SK-N-SH (cell line): Measurements from ENCODE around the gene RAVER1. TPM values are rescaled to one million over a fixed set of nuclear protein-coding genes. Genes with fewer than 3 reads are reported as not detected.

Experiments used
- CTCF ChIA-PET: fragments of 300-600, 350-600 bp; formaldehyde crosslinking; extraction: SDS; loops from one replicate; lab custom pipeline; 2021; lab: Yijun Ruan, JAX
- POLR2A ChIA-PET: fragments of 350-600 bp; sonication (Branson Sonifier 250); formaldehyde crosslinking; extraction: SDS; loops from one replicate; lab custom pipeline; 2020; ENCODE audit warnings: antibody characterized with exemption, inconsistent platforms; lab: Yijun Ruan, JAX
- DNase-seq: peaks from one replicate; pipeline ENCODE4 v3.0.0; 2012
- H2AFZ ChIP-seq: fragments of 200-600 bp; sonication (generic); 2 replicates; pipeline ENCODE4 v1.8.1; 2016; ENCODE audit warnings: antibody characterized with exemption, mild to moderate bottlenecking, low read depth
- H3F3A ChIP-seq: fragments of 200-600 bp; sonication (generic); replicated peaks from 2 replicates; pipeline ENCODE3; 2016; ENCODE audit warnings: antibody characterized with exemption, mild to moderate bottlenecking; ENCODE audit not compliant: insufficient read depth
- H3K27ac ChIP-seq, 2 experiments: fragments of 200-500 bp in 1 of 2; fragments of 200-600 bp in 1 of 2; sonication (Bioruptor generic) in 1 of 2; sonication (generic), shearing (Covaris generic) in 1 of 2; 2 replicates each; pipeline versions ENCODE4 v1.5.1 to v1.6.1; 2014 to 2016; ENCODE audit warnings: low read depth in 2 of 2, inconsistent platforms in 1 of 2, low read length in 1 of 2, mild to moderate bottlenecking in 1 of 2, mixed read lengths in 1 of 2
- H3K27me3 ChIP-seq: fragments of 200-600 bp; sonication (generic), shearing (Covaris generic); 2 replicates; pipeline ENCODE4 v1.6.1; 2016; ENCODE audit warnings: mixed run types; ENCODE audit not compliant: insufficient read depth
- H3K36me3 ChIP-seq, 2 experiments: fragments of 200-500 bp in 1 of 2; fragments of 200-600 bp in 1 of 2; sonication (Bioruptor generic) in 1 of 2; sonication (generic) in 1 of 2; replicated peaks in 1 of 2; 2 replicates each; pipeline versions ENCODE3 to v1.5.1; 2014 to 2016; ENCODE audit warnings: low read length in 1 of 2, mild to moderate bottlenecking in 1 of 2; ENCODE audit not compliant: insufficient read depth in 2 of 2, control insufficient read depth in 1 of 2
- H3K4me1 ChIP-seq, 2 experiments: fragments of 200-500 bp in 1 of 2; fragments of 200-600 bp in 1 of 2; sonication (Bioruptor generic) in 1 of 2; sonication (generic), shearing (Covaris generic) in 1 of 2; 2 replicates each; pipeline versions ENCODE4 v1.5.1 to v1.6.1; 2014 to 2016; ENCODE audit warnings: low read depth in 1 of 2, low read length in 1 of 2, mixed run types in 1 of 2; ENCODE audit not compliant: insufficient read depth in 2 of 2, control insufficient read depth in 1 of 2
- H3K4me2 ChIP-seq: fragments of 200-600 bp; sonication (generic), shearing (Covaris generic); 2 replicates; pipeline ENCODE4 v1.6.1; 2017; ENCODE audit warnings: mixed run types
- H3K4me3 ChIP-seq, 2 experiments: fragments of 200-500 bp in 1 of 2; fragments of 200-600 bp in 1 of 2; sonication (Bioruptor generic) in 1 of 2; sonication (generic), shearing (Covaris generic) in 1 of 2; 2 replicates each; pipeline versions ENCODE4 v1.5.1 to v1.8.1; 2014 to 2016; ENCODE audit warnings: low read depth in 2 of 2, inconsistent platforms in 1 of 2, low read length in 1 of 2, mild to moderate bottlenecking in 1 of 2, mixed read lengths in 1 of 2, moderate library complexity in 1 of 2
- H3K79me2 ChIP-seq: fragments of 200-600 bp; sonication (generic); 2 replicates; pipeline ENCODE4 v1.8.1; 2017; ENCODE audit warnings: mild to moderate bottlenecking; ENCODE audit not compliant: insufficient read depth
- H3K9ac ChIP-seq: fragments of 200-600 bp; sonication (generic); 2 replicates; pipeline ENCODE4 v1.6.1; 2017; ENCODE audit warnings: mixed run types
- H3K9me2 ChIP-seq: fragments of 200-600 bp; sonication (generic); 2 replicates; pipeline ENCODE4 v1.6.1; 2017; ENCODE audit warnings: mixed run types
- H3K9me3 ChIP-seq: fragments of 200-600 bp; sonication (generic); 2 replicates; pipeline ENCODE4 v1.6.1; 2017; ENCODE audit warnings: mixed run types, mild to moderate bottlenecking, moderate library complexity
- H4K20me1 ChIP-seq: fragments of 200-600 bp; sonication (generic); 2 replicates; pipeline ENCODE4 v1.6.1; 2017; ENCODE audit warnings: mild to moderate bottlenecking, mixed run types; ENCODE audit not compliant: insufficient read depth
- EP300 ChIP-seq, 2 experiments: IDR thresholded peaks; 2 replicates each; pipeline versions ENCODE4 v1.4.0 to v1.6.1; 2012; ENCODE audit warnings: borderline replicate concordance in 1 of 2, low read depth in 1 of 2, low read length in 1 of 2
- EZH2phosphoT487 ChIP-seq: fragments of 200-600 bp; sonication (generic); IDR thresholded peaks from 2 replicates; pipeline ENCODE4 v1.6.1; 2017; ENCODE audit warnings: low read depth, mixed run types, mild to moderate bottlenecking, antibody characterized with exemption, moderate library complexity, borderline replicate concordance
- FOXJ3 ChIP-seq: sonication (generic); formaldehyde crosslinking; IDR thresholded peaks from 2 replicates; pipeline ENCODE4 v1.5.1; 2020; ENCODE audit warnings: mild to moderate bottlenecking, missing genetic modification reagents
- GATA2 ChIP-seq: sonication (generic); formaldehyde crosslinking; IDR thresholded peaks from 2 replicates; pipeline ENCODE4 v1.5.0; 2020; ENCODE audit warnings: mild to moderate bottlenecking, missing genetic modification reagents
- IRF3 ChIP-seq: fragments of 150-350 bp; IDR thresholded peaks from 2 replicates; pipeline ENCODE4 v1.6.1; 2016; ENCODE audit warnings: mild to moderate bottlenecking, low read depth, low read length
- MAX ChIP-seq: IDR thresholded peaks from 2 replicates; pipeline ENCODE4 v1.4.0; 2012; ENCODE audit warnings: low read depth
- MEF2A ChIP-seq: IDR thresholded peaks from 2 replicates; pipeline ENCODE4 v1.4.0; 2012; ENCODE audit warnings: low read depth, borderline replicate concordance
- MXI1 ChIP-seq: IDR thresholded peaks from 2 replicates; pipeline ENCODE4 v1.6.1; 2012; ENCODE audit warnings: mild to moderate bottlenecking, low read depth, low read length, improper control_type of control experiment
- NFIC ChIP-seq: IDR thresholded peaks from 2 replicates; pipeline ENCODE4 v1.4.0; 2012; ENCODE audit warnings: borderline replicate concordance
- RAD21 ChIP-seq: IDR thresholded peaks from 2 replicates; pipeline ENCODE4 v1.6.1; 2012; ENCODE audit warnings: mild to moderate bottlenecking, low read length
- RCOR1 ChIP-seq: fragments of 150-350 bp; IDR thresholded peaks from 2 replicates; pipeline ENCODE4 v1.6.1; 2017; ENCODE audit warnings: antibody characterized with exemption, low read length
- RFX5 ChIP-seq: IDR thresholded peaks from 2 replicates; pipeline ENCODE4 v1.6.1; 2012; ENCODE audit warnings: mild to moderate bottlenecking, improper control_type of control experiment, low read length
- SMC3 ChIP-seq: IDR thresholded peaks from 2 replicates; pipeline ENCODE4 v1.6.1; 2012; ENCODE audit warnings: low read depth, low read length, improper control_type of control experiment
- TAF1 ChIP-seq: IDR thresholded peaks from 2 replicates; pipeline ENCODE4 v1.6.1; 2012; ENCODE audit warnings: low read depth, mild to moderate bottlenecking, low read length, moderate library complexity, borderline replicate concordance
- TEAD4 ChIP-seq: IDR thresholded peaks from 2 replicates; pipeline ENCODE4 v1.4.0; 2012; ENCODE audit warnings: mild to moderate bottlenecking, borderline replicate concordance; ENCODE audit not compliant: insufficient read depth
- USF2 ChIP-seq: fragments of 150-350 bp; IDR thresholded peaks from 2 replicates; pipeline ENCODE4 v1.6.1; 2017; ENCODE audit warnings: antibody characterized with exemption, low read length, low read depth, borderline replicate concordance
- YY1 ChIP-seq: IDR thresholded peaks from 2 replicates; pipeline ENCODE4 v1.4.0; 2012; ENCODE audit warnings: low read depth, mild to moderate bottlenecking
- WGBS: methylation state at CpG from one replicate; pipeline ENCODE4 v1.1.6; 2017; ENCODE audit warnings: low lambda C conversion rate; 5-methylcytosine and 5-hydroxymethylcytosine counted together
- polyA plus RNA-seq, 3 experiments: library from polyadenylated mRNA; depleted of rRNA; stranded (reverse); fragments of >200 nt; gene quantifications; 2 replicates each; pipeline ENCODE4 v1.2.3, GENCODE V29; 2012

Gene RAVER1
- polyA plus RNA-seq, 1 of the 3 experiments (the other 2 are of a cell fraction), result 8.2 TPM

GRCh38 chr19:10299545-10300458, 33.5 kb downstream of the RAVER1 start:
- POLR2A ChIA-PET, result no interaction called here
- 65% methylated on average over 11 of the region's 14 CpGs for WGBS
- Histone ChIP-seq H3F3A (peaks cover 4% of the 10 kb centered on the region), H3K79me2 (no peaks in the 10 kb centered on the region), H3K4me1 (no peaks in the 10 kb centered on the region; a peak in 1 of 4 replicates), H2AFZ (no peak overlapping the region), H3K4me2 (no peak overlapping the region), H3K36me3 (no peaks in the 10 kb centered on the region), H4K20me1 (no peaks in the 10 kb centered on the region), H3K9ac (no peak overlapping the region), H3K4me3 (no peak overlapping the region), H3K9me3 (no peaks in the 10 kb centered on the region), H3K27me3 (no peaks in the 10 kb centered on the region), H3K9me2 (no peaks in the 10 kb centered on the region), H3K27ac (no peak overlapping the region)
- no peak for DNase-seq
- CTCF ChIA-PET, result interaction anchor here (0.6 to 1.5 kb wide), 5 partner anchors 10 to 315 kb away, joined by 3 read pairs; partner anchors contain the start of gene ICAM5
- TF ChIP-seq RFX5 (no peak), SMC3 (no peak), FOXJ3 (CRISPR knock-in tag) (no peak), GATA2 (CRISPR knock-in tag) (no peak), USF2 (no peak), NFIC (no peak), EZH2phosphoT487 (no peak), EP300 (IDR thresholded peaks at IDR 0.05; ENCODE audit: borderline replicate concordance in 1 of 2, low read depth in 1 of 2, low read length in 1 of 2) (no peak), RCOR1 (no peak), MXI1 (no peak), MEF2A (no peak), IRF3 (no peak), TEAD4 (no peak), MAX (no peak), RAD21 (no peak), YY1 (no peak), TAF1 (no peak)
- TF ChIP-seq, all 33 proteins: peak for 0
